Mesothelial cell of epicardium (in vitro differentiated cells): ENCODE results near the gene LAMB3. TPM values are rescaled to one million over a fixed set of nuclear protein-coding genes. Genes with fewer than 3 reads are reported as not detected.

Source experiments
- DNase-seq, 2 experiments: peaks; one replicate each; pipeline ENCODE4 v3.0.0; 2021; ENCODE audit warnings: low spot score in 2 of 2; ENCODE audit not compliant: unreplicated experiment in 2 of 2
- H3K27ac Mint-ChIP-seq: 2 replicates; pipeline ENCODE4 v1.8.0; 2021; ENCODE audit warnings: mixed read lengths
- H3K27me3 Mint-ChIP-seq: 2 replicates; pipeline ENCODE4 v1.8.0; 2021; ENCODE audit warnings: low read depth, mixed read lengths
- H3K36me3 Mint-ChIP-seq: 2 replicates; pipeline ENCODE4 v1.8.0; 2021; ENCODE audit warnings: mixed read lengths
- H3K4me1 Mint-ChIP-seq: 2 replicates; pipeline ENCODE4 v1.8.0; 2021; ENCODE audit warnings: mixed read lengths
- H3K4me3 Mint-ChIP-seq: 2 replicates; pipeline ENCODE4 v1.8.0; 2021; ENCODE audit warnings: mild to moderate bottlenecking, moderate library complexity, mixed read lengths
- H3K9me3 Mint-ChIP-seq: 2 replicates; pipeline ENCODE4 v1.8.0; 2021; ENCODE audit warnings: mixed read lengths
- total RNA-seq: library from RNA; stranded (reverse); gene quantifications from 3 replicates; pipeline ENCODE4 v1.2.1, GENCODE V29; 2021
- TF ChIP-seq, protein P1 (sequence below): fragments of 200-600 bp; sonication (generic); IDR thresholded peaks from one replicate; pipeline ENCODE4 v1.5.0; 2021; ENCODE audit warnings: antibody characterized with exemption; ENCODE audit not compliant: unreplicated experiment

LAMB3 gene
- total RNA-seq, 1 donor from 2014 or later = 34.7 TPM

DNA sequence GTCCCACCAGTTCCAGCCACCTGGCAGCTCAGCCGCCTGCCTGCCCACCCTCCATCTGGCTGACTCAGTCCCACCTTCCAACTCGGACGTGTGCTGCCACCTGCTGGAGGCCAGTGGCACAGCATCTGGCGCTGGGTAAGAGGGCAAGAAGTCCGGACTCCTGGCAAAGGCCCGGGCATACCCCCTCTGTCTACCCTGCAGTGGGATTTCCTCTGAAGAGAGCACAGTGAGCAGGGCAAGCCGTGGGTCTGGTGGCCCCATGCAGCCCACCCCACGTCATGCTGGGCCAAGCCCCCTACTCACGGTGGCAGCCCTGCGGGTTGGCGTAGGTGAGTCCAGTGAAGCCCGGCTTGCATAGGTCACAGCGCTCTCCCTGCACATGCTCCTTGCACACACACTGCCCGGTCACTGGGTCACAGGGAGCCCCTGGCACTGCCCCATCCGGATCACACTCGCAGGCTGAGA is 24.5 kb downstream of the LAMB3 start:
- Mint-ChIP-seq H3K4me3 (no peak overlapping the region), H3K27ac (no peak overlapping the region), H3K36me3 (no peaks in the 10 kb centered on the region), H3K27me3 (peaks cover 18% of the 10 kb centered on the region), H3K9me3 (no peaks in the 10 kb centered on the region), H3K4me1 (peaks cover 2% of the 10 kb centered on the region)
- TF ChIP-seq, protein P1, sequence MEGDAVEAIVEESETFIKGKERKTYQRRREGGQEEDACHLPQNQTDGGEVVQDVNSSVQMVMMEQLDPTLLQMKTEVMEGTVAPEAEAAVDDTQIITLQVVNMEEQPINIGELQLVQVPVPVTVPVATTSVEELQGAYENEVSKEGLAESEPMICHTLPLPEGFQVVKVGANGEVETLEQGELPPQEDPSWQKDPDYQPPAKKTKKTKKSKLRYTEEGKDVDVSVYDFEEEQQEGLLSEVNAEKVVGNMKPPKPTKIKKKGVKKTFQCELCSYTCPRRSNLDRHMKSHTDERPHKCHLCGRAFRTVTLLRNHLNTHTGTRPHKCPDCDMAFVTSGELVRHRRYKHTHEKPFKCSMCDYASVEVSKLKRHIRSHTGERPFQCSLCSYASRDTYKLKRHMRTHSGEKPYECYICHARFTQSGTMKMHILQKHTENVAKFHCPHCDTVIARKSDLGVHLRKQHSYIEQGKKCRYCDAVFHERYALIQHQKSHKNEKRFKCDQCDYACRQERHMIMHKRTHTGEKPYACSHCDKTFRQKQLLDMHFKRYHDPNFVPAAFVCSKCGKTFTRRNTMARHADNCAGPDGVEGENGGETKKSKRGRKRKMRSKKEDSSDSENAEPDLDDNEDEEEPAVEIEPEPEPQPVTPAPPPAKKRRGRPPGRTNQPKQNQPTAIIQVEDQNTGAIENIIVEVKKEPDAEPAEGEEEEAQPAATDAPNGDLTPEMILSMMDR = peak; percentile 97
- DNase-seq = peak; percentile 71 to 91

DNA sequence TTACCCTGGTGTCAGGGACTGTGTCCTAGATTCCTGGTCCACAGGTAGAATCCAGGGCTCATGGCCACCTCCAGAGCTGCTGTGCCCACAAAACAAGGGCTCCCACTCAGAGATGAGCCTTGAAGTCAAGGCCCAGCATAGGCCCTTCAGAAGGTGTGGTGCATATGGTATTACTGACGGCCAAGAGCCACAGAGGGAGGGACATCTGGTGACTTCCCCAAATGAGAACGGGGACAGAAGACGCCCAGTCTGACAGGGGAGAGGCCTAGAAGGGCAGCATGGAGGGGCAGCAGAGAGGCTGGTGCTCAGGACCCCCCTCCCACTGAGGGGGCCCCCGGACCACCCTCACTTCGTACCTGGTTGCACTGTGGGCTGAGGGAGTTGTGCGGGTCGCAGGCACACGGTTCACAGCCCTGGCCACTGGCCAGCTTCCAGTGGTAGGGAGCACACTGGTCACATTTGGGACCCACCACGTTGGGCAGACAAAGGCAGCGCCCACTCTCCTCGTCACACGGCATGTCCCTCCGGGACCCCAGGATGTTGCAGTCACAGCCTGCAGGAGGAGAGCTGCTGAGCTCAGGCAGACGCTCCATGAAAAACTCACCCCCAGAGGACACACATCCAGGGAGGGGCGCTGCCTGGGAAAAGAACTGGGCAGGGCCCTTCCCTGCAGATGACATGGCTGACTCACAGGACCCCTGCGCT is 25.0 kb downstream of the LAMB3 start:
- H3K4me3 Mint-ChIP-seq = no peak overlapping the region
- H3K9me3 Mint-ChIP-seq = no peaks in the 10 kb centered on the region
- DNase-seq = no peak
- TF ChIP-seq, protein P1 = no peak
- H3K4me1 Mint-ChIP-seq = peaks cover 2% of the 10 kb centered on the region
- H3K36me3 Mint-ChIP-seq = no peaks in the 10 kb centered on the region
- H3K27ac Mint-ChIP-seq = no peak overlapping the region
- H3K27me3 Mint-ChIP-seq = peaks cover 18% of the 10 kb centered on the region

DNA sequence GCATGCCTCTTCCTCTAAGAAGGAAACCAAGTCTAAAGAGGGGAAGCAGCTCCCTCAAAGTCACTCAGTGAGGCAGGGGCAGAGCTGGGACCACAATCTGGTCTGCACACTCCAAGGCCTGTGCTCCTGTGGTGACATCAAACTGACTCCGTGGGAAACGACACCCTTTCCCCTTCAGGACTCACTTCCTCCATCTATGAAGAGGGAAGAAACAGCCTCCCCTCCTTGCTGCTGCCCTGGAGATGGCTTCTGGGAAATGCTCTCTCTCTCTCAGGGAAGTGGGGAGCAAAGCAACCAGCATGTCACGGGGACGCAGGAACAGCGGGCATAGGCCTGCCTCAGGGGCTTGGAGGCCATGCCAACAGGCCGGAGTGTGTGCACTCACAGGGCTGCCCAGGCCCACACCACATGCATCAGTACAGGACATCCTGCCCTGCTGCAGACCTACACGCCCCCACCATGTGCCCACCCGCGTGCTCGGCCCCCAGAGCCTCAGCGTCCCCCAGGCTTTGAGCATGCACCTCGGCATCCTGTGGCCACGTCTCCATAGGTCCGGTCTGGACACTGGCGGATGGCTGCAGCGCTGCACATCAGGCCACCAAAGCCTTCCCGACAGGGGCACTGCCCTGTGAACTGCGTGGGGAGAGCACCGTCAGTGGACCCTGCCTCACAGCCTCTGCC is 25.7 kb downstream of the LAMB3 start:
- TF ChIP-seq, protein P1 = no peak
- Mint-ChIP-seq H3K4me1 (peaks cover 6% of the 10 kb centered on the region), H3K27me3 (peaks cover 18% of the 10 kb centered on the region), H3K27ac (no peak overlapping the region), H3K9me3 (no peaks in the 10 kb centered on the region), H3K36me3 (no peaks in the 10 kb centered on the region), H3K4me3 (no peak overlapping the region)
- no peak for DNase-seq

DNA sequence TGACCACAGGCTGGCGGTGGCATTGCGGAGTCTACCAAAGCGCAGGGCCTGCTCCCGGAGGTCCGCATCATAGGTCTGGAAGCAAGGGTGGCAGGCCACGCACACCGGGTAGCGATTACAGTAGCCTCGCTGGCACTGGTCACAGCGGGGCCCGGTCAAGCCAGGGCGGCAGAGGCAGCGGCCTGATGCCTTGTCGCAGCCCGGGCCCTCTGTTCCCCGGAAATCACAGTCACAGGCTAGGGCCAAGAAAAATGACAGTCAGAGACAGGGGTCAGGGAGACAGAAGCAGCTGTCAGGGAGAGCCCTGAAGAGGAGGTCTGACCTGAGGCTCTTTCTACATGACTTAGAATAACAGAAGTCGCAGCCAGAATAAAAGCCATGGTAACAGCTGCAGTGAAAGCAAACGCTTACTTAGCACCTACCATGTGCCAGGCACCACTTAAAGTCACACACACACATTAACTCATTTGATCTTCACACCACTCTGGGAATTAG is 26.4 kb downstream of the LAMB3 start:
- H3K4me1 Mint-ChIP-seq = peaks cover 13% of the 10 kb centered on the region
- peaks cover 18% of the 10 kb centered on the region for H3K27me3 Mint-ChIP-seq
- TF ChIP-seq, protein P1 = no peak
- no peaks in the 10 kb centered on the region for H3K9me3 Mint-ChIP-seq
- no peak overlapping the region for H3K27ac Mint-ChIP-seq
- DNase-seq = no peak
- no peaks in the 10 kb centered on the region for H3K36me3 Mint-ChIP-seq
- H3K4me3 Mint-ChIP-seq = no peak overlapping the region

DNA sequence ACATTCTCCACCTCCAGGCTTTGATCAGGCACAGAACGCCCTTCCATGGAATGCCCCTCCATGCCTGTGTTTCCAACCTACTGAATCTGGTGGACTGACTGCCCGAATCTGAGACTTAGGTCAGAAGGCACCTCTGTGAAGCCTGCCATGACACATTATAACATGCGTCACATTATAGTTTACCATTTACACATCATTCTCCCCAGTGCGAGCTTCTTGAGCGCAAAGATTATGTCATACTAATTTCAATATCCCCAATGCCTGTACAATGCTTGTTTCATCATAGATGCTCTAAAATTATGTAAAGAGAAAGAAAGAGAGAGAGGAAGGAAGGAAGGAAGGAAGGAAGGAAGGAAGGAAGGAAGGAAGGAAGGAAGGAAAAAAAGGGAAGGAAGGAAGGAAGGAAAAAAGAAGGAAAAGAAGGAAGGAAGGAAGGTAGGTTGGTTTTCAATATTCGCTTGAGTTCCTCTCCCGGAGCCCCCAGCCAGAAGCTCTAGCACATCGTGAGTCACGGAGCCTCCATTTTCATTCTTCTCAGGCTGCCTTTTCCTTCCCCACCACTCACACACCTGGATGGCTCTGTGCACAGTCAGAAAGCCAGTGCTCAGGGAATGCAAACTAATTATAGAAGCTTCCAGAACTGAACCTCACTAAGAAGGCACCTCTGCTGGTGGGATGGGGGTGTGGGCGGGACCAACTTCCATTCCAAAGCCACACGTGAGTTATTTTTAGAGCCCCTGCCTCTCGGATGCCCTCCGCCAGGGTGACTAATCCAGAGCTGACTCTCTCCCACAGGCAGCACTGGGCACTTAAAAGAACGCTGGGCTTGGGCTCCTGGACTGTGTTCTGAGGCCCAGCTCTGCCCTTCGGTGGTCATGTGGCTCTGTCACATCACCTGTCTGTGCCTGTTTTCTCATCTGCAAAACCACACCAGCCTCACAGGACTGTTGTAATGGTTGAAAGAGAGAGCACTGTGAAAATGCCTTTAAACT is 27.4 kb downstream of the LAMB3 start:
- TF ChIP-seq, protein P1 = no peak
- Mint-ChIP-seq H3K36me3 (no peaks in the 10 kb centered on the region), H3K9me3 (no peaks in the 10 kb centered on the region), H3K4me3 (no peak overlapping the region), H3K27me3 (peaks cover 18% of the 10 kb centered on the region), H3K4me1 (peaks cover 23% of the 10 kb centered on the region), H3K27ac (no peak overlapping the region)
- DNase-seq = no peak
